22Rv1 (cell line): ENCODE data around the gene GPR68.

Experiments
- CTCF ChIP-seq: fragments of 450-650 bp; IDR thresholded peaks from 2 replicates; pipeline ENCODE4 v1.5.1; 2017; ENCODE audit warnings: mild to moderate bottlenecking
- ZFX ChIP-seq: fragments of 450-650 bp; IDR thresholded peaks from 2 replicates; pipeline ENCODE4 v1.6.1; 2017; ENCODE audit warnings: antibody characterized with exemption, borderline replicate concordance

- TF ChIP-seq CTCF (no peak), ZFX (no peak)
Observed at GRCh38 chr14:91231446-91231845, 13.1 kb downstream of the GPR68 start.
